Activated CD8-positive, alpha-beta memory T cell treated with anti-CD3 and anti-CD28 coated beads for 4 hours (primary cell): Measurements from ENCODE around the gene ZNHIT1.
"Not testable (repeated sequence)": the region's sequence is repeated elsewhere in the genome, so short reads cannot be mapped to it uniquely, and the experiment has no call there.

Source experiments
- DNase-seq, 2 donors: peaks; one replicate each; pipeline ENCODE4 v3.0.0-alpha.2; 2020; ENCODE audit warnings: low read depth in 2 of 2

The ZNHIT1 gene

GRCh38 chr7:101186844-101187428 lies 31.0 kb upstream of the ZNHIT1 start:
- DNase-seq: no peak

- DNase-seq: no peak
These were observed 28.9 kb upstream of the ZNHIT1 start for GRCh38 chr7:101189109-101189508.

- no peak for DNase-seq
These were observed 22.1 kb upstream of the ZNHIT1 start for GRCh38 chr7:101195884-101196283.

GRCh38 chr7:101197991-101198390 lies 20.0 kb upstream of the ZNHIT1 start:
- no peak for DNase-seq

- no peak for DNase-seq
These were observed 19.5 kb upstream of the ZNHIT1 start for GRCh38 chr7:101198476-101198875.

GRCh38 chr7:101199522-101199921 lies 18.4 kb upstream of the ZNHIT1 start:
- DNase-seq: not testable (repeated sequence)

GRCh38 chr7:101200504-101200861 lies 17.5 kb upstream of the ZNHIT1 start:
- no peak for DNase-seq

- DNase-seq: no peak
These were observed 16.9 kb upstream of the ZNHIT1 start, which contains the start of gene MOGAT3 for GRCh38 chr7:101200862-101201599. MOGAT3 (minus strand) TSS chr7:101201036; CDS start chr7:101200854, 182 bp downstream.

GRCh38 chr7:101201695-101202602 lies 16.0 kb upstream of the ZNHIT1 start:
- DNase-seq: no peak

GRCh38 chr7:101202603-101202918 lies 15.4 kb upstream of the ZNHIT1 start:
- DNase-seq: no peak

- DNase-seq: not testable (repeated sequence)
These were observed 13.9 kb upstream of the ZNHIT1 start for GRCh38 chr7:101203740-101204738.

GRCh38 chr7:101205901-101206664 lies 11.9 kb upstream of the ZNHIT1 start:
- no peak for DNase-seq

- DNase-seq: no peak
These were observed 11.3 kb upstream of the ZNHIT1 start for GRCh38 chr7:101206665-101207042.

- DNase-seq: no peak
These were observed 10.5 kb upstream of the ZNHIT1 start for GRCh38 chr7:101207459-101207858.

- no peak for DNase-seq
These were observed 9.2 kb upstream of the ZNHIT1 start for GRCh38 chr7:101208794-101209193.

GRCh38 chr7:101210143-101210542 lies 7.8 kb upstream of the ZNHIT1 start:
- DNase-seq: no peak

GRCh38 chr7:101211501-101211900 lies 6.5 kb upstream of the ZNHIT1 start:
- no peak for DNase-seq

GRCh38 chr7:101212014-101212413 lies 6.0 kb upstream of the ZNHIT1 start:
- DNase-seq: no peak

- no peak for DNase-seq
These were observed 1.7 kb upstream of the ZNHIT1 start for GRCh38 chr7:101216001-101216859.
